Aorta (tissue), 5 donors: ENCODE results near the gene TUNAR. TPM values are rescaled to one million over a fixed set of nuclear protein-coding genes. Genes with fewer than 3 reads are reported as not detected.
"Not testable (repeated sequence)": the region's sequence is repeated elsewhere in the genome, so short reads cannot be mapped to it uniquely, and the experiment has no call there.

Experiments
- ATAC-seq: fragments of 200-7000 bp; cut with Tn5 transposase; one replicate; pipeline ENCODE4 v1.9.1; 2022; ENCODE audit warnings: moderate library complexity; ENCODE audit not compliant: low FRiP score
- DNase-seq, 2 donors: peaks; one replicate each; pipeline ENCODE4 v3.0.0-alpha.2; 2020
- H3K27ac ChIP-seq, 2 donors: one replicate each; pipeline ENCODE4 v1.5.1; 2013; ENCODE audit warnings: low read length in 2 of 2, mild to moderate bottlenecking in 2 of 2, moderate library complexity in 2 of 2, control low read depth in 1 of 2, inconsistent platforms in 1 of 2, low read depth in 1 of 2
- H3K27me3 ChIP-seq, 2 donors: one replicate each; pipeline ENCODE4 v1.6.1; 2013; ENCODE audit warnings: control low read depth in 1 of 2, low read length in 1 of 2, mild to moderate bottlenecking in 1 of 2, moderate library complexity in 1 of 2; ENCODE audit not compliant: insufficient read depth in 2 of 2, control insufficient read depth in 1 of 2
- H3K36me3 ChIP-seq, 2 donors: one replicate each; pipeline ENCODE4 v1.6.1; 2013; ENCODE audit warnings: control low read depth in 1 of 2, low read length in 1 of 2, mild to moderate bottlenecking in 1 of 2; ENCODE audit not compliant: insufficient read depth in 2 of 2, control insufficient read depth in 1 of 2
- H3K4me1 ChIP-seq, 2 donors: one replicate each; pipeline ENCODE4 v1.6.1; 2013; ENCODE audit warnings: low read length in 2 of 2, control low read depth in 1 of 2, mild to moderate bottlenecking in 1 of 2, moderate library complexity in 1 of 2; ENCODE audit not compliant: insufficient read depth in 2 of 2, control insufficient read depth in 1 of 2
- H3K4me3 ChIP-seq, 2 donors: one replicate each; pipeline ENCODE4 v1.5.1; 2013; ENCODE audit warnings: low read length in 2 of 2, control low read depth in 1 of 2, mild to moderate bottlenecking in 1 of 2
- H3K9me3 ChIP-seq: one replicate; pipeline ENCODE4 v1.6.1; 2013; ENCODE audit warnings: mild to moderate bottlenecking, low read length; ENCODE audit not compliant: control insufficient read depth
- WGBS, 2 donors: extraction: QIAGEN DNeasy Blood & Tissue Kit; methylation state at CpG; one replicate each; pipeline ENCODE4 v1.1.7; 2013; 5-methylcytosine and 5-hydroxymethylcytosine counted together
- intact Hi-C, 2 donors: fragments of 100-400 bp; cut with DNase I; formaldehyde crosslinking; loops; one replicate each; pipeline versions ENCODE4 v1.14.2 to v1.15.0; 2022
- polyA plus RNA-seq, 2 donors: library from polyadenylated mRNA; stranded (reverse); fragments of 200-250 nt; gene quantifications; one replicate each; pipeline ENCODE4 v1.2.3, GENCODE V29; 2013
- total RNA-seq, 2 donors: library from RNA; stranded (reverse); fragmentation: NEBNext Ultra II Directional; extraction: Animal tissue kit (Norgen Biotek cat#: 25700); gene quantifications; one replicate each; pipeline ENCODE4 v1.2.1, GENCODE V29; 2021
- donor health status: healthy with polysubstance abuse.
- donor health status: Bipolar disorder and iron deficiency.
- donor health status: DM: no; HTN: no; CAD: no.
- donor health status: DM: no; HTN: no; CAD: no.
- donor health status: DM: yes; HTN: yes; CAD: no.

TUNAR gene
- total and polyA plus RNA-seq, 4 donors: not detected

- intact Hi-C loops: no loop called here
- WGBS, 2 donors: 29 to 40% methylated on average over 1 of the region's 1 CpG
- no peaks in the 10 kb centered on the region for H3K27me3 ChIP-seq
Measured at GRCh38 chr14:95959317-95959716, 82.7 kb downstream of the TUNAR start.

GRCh38 chr14:95961481-95961880 is 84.8 kb downstream of the TUNAR start:
- intact Hi-C loops: no loop called here
- no peak for ATAC-seq
- Histone ChIP-seq H3K27ac (no peak overlapping the region), H3K4me1 (no peaks in the 10 kb centered on the region), H3K9me3 (no peaks in the 10 kb centered on the region), H3K36me3 (no peaks in the 10 kb centered on the region), H3K27me3 (no peaks in the 10 kb centered on the region), H3K4me3 (no peak overlapping the region)
- DNase-seq: no peak

More at GRCh38 chr14:95959317-95959716, 82.7 kb downstream of the TUNAR start:
- H3K27ac ChIP-seq: no peak overlapping the region
- H3K4me3 ChIP-seq: no peak overlapping the region
- H3K4me1 ChIP-seq: no peaks in the 10 kb centered on the region
- no peak for DNase-seq
- no peak for ATAC-seq
- H3K9me3 ChIP-seq: no peaks in the 10 kb centered on the region
- no peaks in the 10 kb centered on the region for H3K36me3 ChIP-seq

GRCh38 chr14:95964901-95965300 is 88.3 kb downstream of the TUNAR start:
- H3K9me3 ChIP-seq: no peaks in the 10 kb centered on the region
- 52 to 58% methylated on average over 2 of the region's 2 CpGs for WGBS, 2 donors
- H3K4me1 ChIP-seq: no peaks in the 10 kb centered on the region
- H3K4me3 ChIP-seq: no peak overlapping the region
- no peaks in the 10 kb centered on the region for H3K27me3 ChIP-seq
- no peaks in the 10 kb centered on the region for H3K36me3 ChIP-seq
- ATAC-seq: no peak
- intact Hi-C loops: no loop called here
- no peak overlapping the region for H3K27ac ChIP-seq
- DNase-seq: no peak

- H3K36me3 ChIP-seq, H3K9me3 ChIP-seq, H3K27ac ChIP-seq, H3K27me3 ChIP-seq, ATAC-seq, DNase-seq, H3K4me1 ChIP-seq, intact Hi-C loops, H3K4me3 ChIP-seq: not testable (repeated sequence)
- 58 to 60% methylated on average over 4 of the region's 4 CpGs for WGBS, 2 donors
Measured at GRCh38 chr14:95968048-95968447, 91.4 kb downstream of the TUNAR start.

Other genes starting within 250 kb of the TUNAR start
- not detected for gene TCL1B, start 190.4 kb upstream of the TUNAR start, total RNA-seq
- gene TCL1B, start 190.4 kb upstream of the TUNAR start, polyA plus RNA-seq: not detected
- not detected for gene TCL1A, start 162.7 kb upstream of the TUNAR start, total RNA-seq
- gene TCL1A, start 162.7 kb upstream of the TUNAR start, polyA plus RNA-seq: not detected
- 10 to 100 TPM; 38.2 to 39.1 TPM for gene C14orf132, start 162.5 kb downstream of the TUNAR start, total RNA-seq
- 10 to 100 TPM; 10.8 to 14.3 TPM for gene C14orf132, start 162.5 kb downstream of the TUNAR start, polyA plus RNA-seq